OCI-LY1 (cell line): ENCODE results near the gene GCNT3.

Experiments
- H2AFZ ChIP-seq: fragments of 200-600 bp; sonication (generic), shearing (Covaris generic); 2 replicates; pipeline ENCODE4 v1.6.0; 2014; ENCODE audit warnings: antibody characterized with exemption, mild to moderate bottlenecking, low read length
- H3F3A ChIP-seq: fragments of 200-600 bp; sonication (generic), shearing (Covaris generic); 2 replicates; pipeline ENCODE4 v1.6.0; 2014; ENCODE audit warnings: mild to moderate bottlenecking, antibody characterized with exemption, low read length, moderate library complexity; ENCODE audit not compliant: insufficient read depth
- H3K27ac ChIP-seq: fragments of 200-600 bp; sonication (generic); 2 replicates; pipeline ENCODE4 v1.5.1; 2014; ENCODE audit warnings: low read length, mixed run types, mild to moderate bottlenecking, low read depth; ENCODE audit not compliant: poor library complexity, severe bottlenecking
- H3K27me3 ChIP-seq: fragments of 200-600 bp; sonication (generic); 2 replicates; pipeline ENCODE4 v1.6.0; 2014; ENCODE audit warnings: antibody characterized with exemption, mild to moderate bottlenecking, low read length, moderate library complexity; ENCODE audit not compliant: insufficient read depth
- H3K36me3 ChIP-seq: fragments of 200-600 bp; sonication (generic); 2 replicates; pipeline ENCODE4 v1.6.1; 2014; ENCODE audit warnings: mild to moderate bottlenecking, antibody characterized with exemption, low read length, moderate library complexity, mixed read lengths; ENCODE audit not compliant: insufficient read depth
- H3K4me1 ChIP-seq: fragments of 200-600 bp; sonication (generic); 2 replicates; pipeline ENCODE4 v1.5.1; 2014; ENCODE audit warnings: mild to moderate bottlenecking, low read length, moderate library complexity; ENCODE audit not compliant: insufficient read depth, severe bottlenecking
- H3K4me2 ChIP-seq: fragments of 200-600 bp; sonication (generic), shearing (Covaris generic); 2 replicates; pipeline ENCODE4 v1.6.1; 2014; ENCODE audit warnings: low read length
- H3K4me3 ChIP-seq: fragments of 200-600 bp; sonication (generic); 2 replicates; pipeline ENCODE4 v1.5.1; 2014; ENCODE audit warnings: low read length, low read depth, mild to moderate bottlenecking, mixed read lengths; ENCODE audit not compliant: poor library complexity, severe bottlenecking
- H3K79me2 ChIP-seq: fragments of 200-600 bp; shearing (Covaris generic); 2 replicates; pipeline ENCODE4 v1.6.1; 2016; ENCODE audit warnings: mixed run types, low read length, mixed read lengths; ENCODE audit not compliant: insufficient read depth
- H3K9ac ChIP-seq: fragments of 200-600 bp; sonication (generic), shearing (Covaris generic); 2 replicates; pipeline ENCODE4 v1.6.1; 2014; ENCODE audit warnings: mild to moderate bottlenecking, low read length, mixed read lengths
- H3K9me2 ChIP-seq: fragments of 200-600 bp; sonication (generic), shearing (Covaris generic); 2 replicates; pipeline ENCODE4 v1.6.1; 2014; ENCODE audit warnings: low read depth, mild to moderate bottlenecking, low read length, mixed read lengths
- H3K9me3 ChIP-seq: fragments of 200-600 bp; shearing (Covaris generic); 2 replicates; pipeline ENCODE4 v1.6.1; 2014; ENCODE audit warnings: low read length, mixed read lengths
- H4K20me1 ChIP-seq: fragments of 200-600 bp; sonication (generic), shearing (Covaris generic); 2 replicates; pipeline ENCODE4 v1.6.0; 2016; ENCODE audit warnings: mild to moderate bottlenecking, low read length; ENCODE audit not compliant: insufficient read depth
- CTCF ChIP-seq: fragments of 200-600 bp; sonication (generic), shearing (Covaris generic); IDR thresholded peaks from 2 replicates; pipeline ENCODE4 v1.5.1; 2017; ENCODE audit warnings: mild to moderate bottlenecking, antibody characterized with exemption, low read length, moderate library complexity, mixed read lengths
- EZH2 ChIP-seq: fragments of 200-600 bp; sonication (generic), shearing (Covaris generic); IDR thresholded peaks from 2 replicates; pipeline ENCODE4 v1.8.0; 2017; ENCODE audit warnings: borderline replicate concordance, mixed run types, mild to moderate bottlenecking, antibody characterized with exemption, low read length, moderate library complexity, mixed read lengths

GCNT3 gene

GRCh38 chr15:59571606-59572005, 40.0 kb upstream of the GCNT3 start:
- no peaks in the 10 kb centered on the region for H3K79me2 ChIP-seq
- H3K4me2 ChIP-seq = no peak overlapping the region
- H3K9me2 ChIP-seq = no peaks in the 10 kb centered on the region
- H3K4me1 ChIP-seq = no peaks in the 10 kb centered on the region
- no peak overlapping the region for H3K4me3 ChIP-seq
- no peaks in the 10 kb centered on the region for H3K36me3 ChIP-seq
- TF ChIP-seq CTCF = no peak
- no peak for TF ChIP-seq EZH2
- H3F3A ChIP-seq = no peaks in the 10 kb centered on the region
- H3K27ac ChIP-seq = no peak overlapping the region
- no peaks in the 10 kb centered on the region for H4K20me1 ChIP-seq
- no peaks in the 10 kb centered on the region for H3K27me3 ChIP-seq
- H3K9me3 ChIP-seq = no peaks in the 10 kb centered on the region
- H2AFZ ChIP-seq = no peak overlapping the region
- no peak overlapping the region for H3K9ac ChIP-seq

GRCh38 chr15:59583088-59583487, 28.5 kb upstream of the GCNT3 start:
- Histone ChIP-seq H3K4me2 (no peak overlapping the region), H3K4me3 (no peak overlapping the region), H3K4me1 (no peaks in the 10 kb centered on the region), H2AFZ (no peak overlapping the region), H3K9ac (no peak overlapping the region), H3K27ac (no peak overlapping the region), H3K27me3 (no peaks in the 10 kb centered on the region), H3K9me3 (no peaks in the 10 kb centered on the region), H3K79me2 (no peaks in the 10 kb centered on the region), H3K9me2 (no peaks in the 10 kb centered on the region), H3F3A (no peaks in the 10 kb centered on the region), H3K36me3 (no peaks in the 10 kb centered on the region), H4K20me1 (no peaks in the 10 kb centered on the region)
- TF ChIP-seq CTCF = no peak
- no peak for TF ChIP-seq EZH2

- TF ChIP-seq CTCF (no peak), EZH2 (no peak)
- no peaks in the 10 kb centered on the region for H3K4me1 ChIP-seq
- H3K4me3 ChIP-seq = no peak overlapping the region
- H3K9me3 ChIP-seq = no peaks in the 10 kb centered on the region
- H2AFZ ChIP-seq = no peak overlapping the region
- H3K4me2 ChIP-seq = no peak overlapping the region
- H3K9me2 ChIP-seq = no peaks in the 10 kb centered on the region
- no peaks in the 10 kb centered on the region for H3K79me2 ChIP-seq
- H4K20me1 ChIP-seq = no peaks in the 10 kb centered on the region
- H3K9ac ChIP-seq = no peak overlapping the region
- H3K27ac ChIP-seq = no peak overlapping the region
- no peaks in the 10 kb centered on the region for H3F3A ChIP-seq
- no peaks in the 10 kb centered on the region for H3K27me3 ChIP-seq
- no peaks in the 10 kb centered on the region for H3K36me3 ChIP-seq
These were observed 24.3 kb upstream of the GCNT3 start for GRCh38 chr15:59587085-59587826.
